Neural cell (in vitro differentiated cells): ENCODE data around the gene UMAD1. TPM values are rescaled to one million over a fixed set of nuclear protein-coding genes. Genes with fewer than 3 reads are reported as not detected.
"Not testable (repeated sequence)": the region's sequence is repeated elsewhere in the genome, so short reads cannot be mapped to it uniquely, and the experiment has no call there.

Source experiments
- H2AFZ ChIP-seq: fragments of 200-600, 300-800 bp; sonication (generic), shearing (Covaris generic); 2 replicates; pipeline ENCODE4 v1.6.0; 2014; ENCODE audit warnings: low read depth, mild to moderate bottlenecking, antibody characterized with exemption, low read length, moderate library complexity
- H3F3A ChIP-seq: fragments of 200-600 bp; shearing (Covaris generic); 2 replicates; pipeline ENCODE4 v1.6.1; 2016; ENCODE audit warnings: mild to moderate bottlenecking, moderate library complexity, mixed read lengths, antibody characterized with exemption, low read length; ENCODE audit not compliant: insufficient read depth, poor library complexity, severe bottlenecking
- H3K27ac ChIP-seq: fragments of 200-600, 300-800 bp; sonication (generic), shearing (Covaris generic); 2 replicates; pipeline ENCODE4 v1.5.1; 2014; ENCODE audit warnings: mild to moderate bottlenecking, low read length, moderate library complexity
- H3K27me3 ChIP-seq: fragments of 300-800, 200-600 bp; sonication (generic), shearing (Covaris generic); 2 replicates; pipeline ENCODE4 v1.6.0; 2014; ENCODE audit warnings: mild to moderate bottlenecking, low read depth, low read length, moderate library complexity; ENCODE audit not compliant: insufficient read depth
- H3K36me3 ChIP-seq: fragments of 300-800, 200-600 bp; sonication (generic), shearing (Covaris generic); 2 replicates; pipeline ENCODE4 v1.5.1; 2014; ENCODE audit warnings: mild to moderate bottlenecking, antibody characterized with exemption, low read length, moderate library complexity; ENCODE audit not compliant: insufficient read depth
- H3K4me2 ChIP-seq: fragments of 300-800, 200-600 bp; sonication (generic), shearing (Covaris generic); 2 replicates; pipeline ENCODE4 v1.6.0; 2014; ENCODE audit warnings: mild to moderate bottlenecking, low read length
- H3K4me3 ChIP-seq: fragments of 300-800, 200-600 bp; sonication (generic), shearing (Covaris generic); 2 replicates; pipeline ENCODE4 v1.5.1; 2014; ENCODE audit warnings: mild to moderate bottlenecking, low read length, moderate library complexity
- H3K79me2 ChIP-seq: fragments of 200-600 bp; shearing (Covaris generic); replicated peaks from 2 replicates; pipeline ENCODE4 v1.6.0; 2014; ENCODE audit warnings: mild to moderate bottlenecking, low read length, moderate library complexity; ENCODE audit not compliant: insufficient read depth
- H3K9ac ChIP-seq: fragments of 300-800, 200-600 bp; sonication (generic), shearing (Covaris generic); 2 replicates; pipeline ENCODE4 v1.6.1; 2016; ENCODE audit warnings: mild to moderate bottlenecking, low read length, mixed read lengths
- H3K9me2 ChIP-seq: fragments of 200-600 bp; shearing (Covaris generic); 2 replicates; pipeline ENCODE4 v1.6.1; 2016; ENCODE audit warnings: mild to moderate bottlenecking, low read length, mixed read lengths; ENCODE audit not compliant: insufficient read depth
- H3K9me3 ChIP-seq: fragments of 200-600, 300-800 bp; sonication (generic), shearing (Covaris generic); 2 replicates; pipeline ENCODE4 v1.6.1; 2016; ENCODE audit warnings: mild to moderate bottlenecking, mixed run types, low read length, moderate library complexity, mixed read lengths
- H4K20me1 ChIP-seq: fragments of 200-600 bp; shearing (Covaris generic); 2 replicates; pipeline ENCODE4 v1.6.1; 2016; ENCODE audit warnings: mild to moderate bottlenecking, mixed run types; ENCODE audit not compliant: insufficient read depth
- EP300 ChIP-seq: fragments of 450-650 bp; conservative IDR thresholded peaks from 2 replicates; pipeline ENCODE4 v1.6.1; 2014; ENCODE audit warnings: antibody characterized with exemption, mild to moderate bottlenecking, moderate library complexity; ENCODE audit not compliant: poor library complexity, severe bottlenecking
- EZH2 ChIP-seq: fragments of 200-600, 300-800 bp; shearing (Covaris generic), sonication (generic); IDR thresholded peaks from 2 replicates; pipeline ENCODE4 v1.6.1; 2014; ENCODE audit warnings: antibody characterized with exemption, low read length, borderline replicate concordance, mild to moderate bottlenecking; ENCODE audit not compliant: insufficient read depth, poor library complexity, severe bottlenecking
- MXI1 ChIP-seq: fragments of 450-650 bp; conservative IDR thresholded peaks from 2 replicates; pipeline ENCODE4 v1.6.1; 2014; ENCODE audit warnings: antibody characterized with exemption, mild to moderate bottlenecking; ENCODE audit not compliant: poor library complexity, severe bottlenecking
- POLR2AphosphoS5 ChIP-seq: IDR thresholded peaks from 2 replicates; pipeline ENCODE4 v1.6.1; 2012
- RAD21 ChIP-seq: fragments of 450-650 bp; conservative IDR thresholded peaks from 2 replicates; pipeline ENCODE4 v1.6.1; 2014; ENCODE audit warnings: antibody characterized with exemption, mild to moderate bottlenecking, moderate library complexity
- SMC3 ChIP-seq: fragments of 450-650 bp; conservative IDR thresholded peaks from 2 replicates; pipeline ENCODE4 v1.6.1; 2014; ENCODE audit warnings: antibody characterized with exemption, mild to moderate bottlenecking, moderate library complexity; ENCODE audit not compliant: poor library complexity
- TAF1 ChIP-seq: IDR thresholded peaks from 2 replicates; pipeline ENCODE4 v1.6.1; 2012; ENCODE audit warnings: low read depth
- polyA plus RNA-seq: library from polyadenylated mRNA; depleted of rRNA; stranded (reverse); fragments of >200 nt; gene quantifications from 2 replicates; pipeline ENCODE4 v1.2.3, GENCODE V29; 2014
- TF ChIP-seq, protein P1 (sequence below): IDR thresholded peaks from 2 replicates; pipeline ENCODE4 v1.6.1; 2012; ENCODE audit warnings: borderline replicate concordance
- TF ChIP-seq, protein P2 (sequence below): fragments of 450-650 bp; IDR thresholded peaks from 2 replicates; pipeline ENCODE4 v1.5.1; 2014; ENCODE audit warnings: antibody characterized with exemption, mild to moderate bottlenecking, moderate library complexity; ENCODE audit not compliant: poor library complexity, severe bottlenecking

Gene UMAD1
- polyA plus RNA-seq, 1 donor from 2014 or later = 14.7 TPM

- H4K20me1 ChIP-seq = no peaks in the 10 kb centered on the region
Measured at GRCh38 chr7:7803715-7804178, 163.2 kb downstream of the UMAD1 start.

DNA sequence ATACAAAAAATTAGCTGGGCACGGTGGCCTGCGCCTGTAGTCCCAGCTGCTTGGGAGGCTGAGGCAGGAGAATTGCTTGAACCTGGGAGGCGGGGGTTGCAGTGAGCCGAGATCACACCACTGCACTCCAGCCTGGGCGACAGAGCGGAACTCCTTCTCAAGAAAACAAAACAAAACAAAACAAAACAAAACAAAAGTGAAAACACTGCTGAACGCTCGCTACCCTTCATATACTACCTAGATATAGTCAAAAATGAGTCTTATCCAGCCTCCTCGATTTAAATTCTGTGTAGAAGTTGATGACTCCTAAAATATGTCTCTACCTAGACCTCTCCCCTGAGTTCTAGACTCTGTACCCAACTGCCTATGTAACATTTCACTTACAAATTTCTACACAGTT is 164.3 kb downstream of the UMAD1 start:
- not testable (repeated sequence) for H3K4me2 ChIP-seq, H3K9me3 ChIP-seq, H3K9ac ChIP-seq, H3K79me2 ChIP-seq, H3K27me3 ChIP-seq, H3K9me2 ChIP-seq, H3F3A ChIP-seq, H4K20me1 ChIP-seq, H3K27ac ChIP-seq, H2AFZ ChIP-seq, H3K36me3 ChIP-seq, H3K4me3 ChIP-seq

More at GRCh38 chr7:7803715-7804178, 163.2 kb downstream of the UMAD1 start:
- Histone ChIP-seq H3K36me3 (no peaks in the 10 kb centered on the region), H2AFZ (no peak overlapping the region), H3K9ac (no peak overlapping the region), H3K4me2 (no peak overlapping the region), H3K27me3 (no peaks in the 10 kb centered on the region), H3K27ac (no peak overlapping the region), H3K79me2 (no peaks in the 10 kb centered on the region), H3K4me3 (no peak overlapping the region), H3K9me3 (no peaks in the 10 kb centered on the region), H3K9me2 (no peaks in the 10 kb centered on the region), H3F3A (no peaks in the 10 kb centered on the region)
- no peak for TF ChIP-seq EP300
- TF ChIP-seq, protein P1, sequence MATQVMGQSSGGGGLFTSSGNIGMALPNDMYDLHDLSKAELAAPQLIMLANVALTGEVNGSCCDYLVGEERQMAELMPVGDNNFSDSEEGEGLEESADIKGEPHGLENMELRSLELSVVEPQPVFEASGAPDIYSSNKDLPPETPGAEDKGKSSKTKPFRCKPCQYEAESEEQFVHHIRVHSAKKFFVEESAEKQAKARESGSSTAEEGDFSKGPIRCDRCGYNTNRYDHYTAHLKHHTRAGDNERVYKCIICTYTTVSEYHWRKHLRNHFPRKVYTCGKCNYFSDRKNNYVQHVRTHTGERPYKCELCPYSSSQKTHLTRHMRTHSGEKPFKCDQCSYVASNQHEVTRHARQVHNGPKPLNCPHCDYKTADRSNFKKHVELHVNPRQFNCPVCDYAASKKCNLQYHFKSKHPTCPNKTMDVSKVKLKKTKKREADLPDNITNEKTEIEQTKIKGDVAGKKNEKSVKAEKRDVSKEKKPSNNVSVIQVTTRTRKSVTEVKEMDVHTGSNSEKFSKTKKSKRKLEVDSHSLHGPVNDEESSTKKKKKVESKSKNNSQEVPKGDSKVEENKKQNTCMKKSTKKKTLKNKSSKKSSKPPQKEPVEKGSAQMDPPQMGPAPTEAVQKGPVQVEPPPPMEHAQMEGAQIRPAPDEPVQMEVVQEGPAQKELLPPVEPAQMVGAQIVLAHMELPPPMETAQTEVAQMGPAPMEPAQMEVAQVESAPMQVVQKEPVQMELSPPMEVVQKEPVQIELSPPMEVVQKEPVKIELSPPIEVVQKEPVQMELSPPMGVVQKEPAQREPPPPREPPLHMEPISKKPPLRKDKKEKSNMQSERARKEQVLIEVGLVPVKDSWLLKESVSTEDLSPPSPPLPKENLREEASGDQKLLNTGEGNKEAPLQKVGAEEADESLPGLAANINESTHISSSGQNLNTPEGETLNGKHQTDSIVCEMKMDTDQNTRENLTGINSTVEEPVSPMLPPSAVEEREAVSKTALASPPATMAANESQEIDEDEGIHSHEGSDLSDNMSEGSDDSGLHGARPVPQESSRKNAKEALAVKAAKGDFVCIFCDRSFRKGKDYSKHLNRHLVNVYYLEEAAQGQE = no peak
- no peak for TF ChIP-seq MXI1
- no peak for TF ChIP-seq RAD21
- TF ChIP-seq SMC3 = no peak

- Histone ChIP-seq H4K20me1 (no peaks in the 10 kb centered on the region), H3K27me3 (no peaks in the 10 kb centered on the region), H3K4me3 (no peak overlapping the region), H3K79me2 (no peaks in the 10 kb centered on the region), H3K4me2 (no peak overlapping the region), H3K36me3 (no peaks in the 10 kb centered on the region), H2AFZ (no peak overlapping the region), H3K9me2 (no peaks in the 10 kb centered on the region), H3F3A (no peaks in the 10 kb centered on the region), H3K27ac (peak overlapping the region; percentile 18), H3K9ac (no peak overlapping the region), H3K9me3 (no peaks in the 10 kb centered on the region)
- TF ChIP-seq EZH2 = no peak
- TF ChIP-seq TAF1 = no peak
- peak; percentile 50 for TF ChIP-seq EP300
- no peak for TF ChIP-seq MXI1
- TF ChIP-seq POLR2AphosphoS5 = peak; percentile 11
- TF ChIP-seq, protein P2, sequence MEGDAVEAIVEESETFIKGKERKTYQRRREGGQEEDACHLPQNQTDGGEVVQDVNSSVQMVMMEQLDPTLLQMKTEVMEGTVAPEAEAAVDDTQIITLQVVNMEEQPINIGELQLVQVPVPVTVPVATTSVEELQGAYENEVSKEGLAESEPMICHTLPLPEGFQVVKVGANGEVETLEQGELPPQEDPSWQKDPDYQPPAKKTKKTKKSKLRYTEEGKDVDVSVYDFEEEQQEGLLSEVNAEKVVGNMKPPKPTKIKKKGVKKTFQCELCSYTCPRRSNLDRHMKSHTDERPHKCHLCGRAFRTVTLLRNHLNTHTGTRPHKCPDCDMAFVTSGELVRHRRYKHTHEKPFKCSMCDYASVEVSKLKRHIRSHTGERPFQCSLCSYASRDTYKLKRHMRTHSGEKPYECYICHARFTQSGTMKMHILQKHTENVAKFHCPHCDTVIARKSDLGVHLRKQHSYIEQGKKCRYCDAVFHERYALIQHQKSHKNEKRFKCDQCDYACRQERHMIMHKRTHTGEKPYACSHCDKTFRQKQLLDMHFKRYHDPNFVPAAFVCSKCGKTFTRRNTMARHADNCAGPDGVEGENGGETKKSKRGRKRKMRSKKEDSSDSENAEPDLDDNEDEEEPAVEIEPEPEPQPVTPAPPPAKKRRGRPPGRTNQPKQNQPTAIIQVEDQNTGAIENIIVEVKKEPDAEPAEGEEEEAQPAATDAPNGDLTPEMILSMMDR = no peak
- no peak for TF ChIP-seq RAD21
- TF ChIP-seq, protein P1 = no peak
Measured at GRCh38 chr7:7805511-7806153, 165.1 kb downstream of the UMAD1 start.
